PC-3 (cell line): ENCODE data around the gene TIGIT. TPM values are rescaled to one million over a fixed set of nuclear protein-coding genes. Genes with fewer than 3 reads are reported as not detected.
"Not testable (repeated sequence)": the region's sequence is repeated elsewhere in the genome, so short reads cannot be mapped to it uniquely, and the experiment has no call there.

Source experiments
- ATAC-seq: fragments of 200-7000 bp; cut with Tn5 transposase; 2 replicates; pipeline ENCODE4 v1.9.1; 2020; ENCODE audit warnings: mild to moderate bottlenecking, moderate library complexity
- BruUV-seq: library from RNA; stranded (reverse); fragments of 400-500 nt; replicated peaks from 2 replicates; lab custom pipeline; 2021; lab: Mats Ljungman, UMichigan
- CTCF ChIA-PET: fragments of 300-600 bp; sonication (Branson Sonifier 250); formaldehyde crosslinking; loops from one replicate; lab custom pipeline; 2022; ENCODE audit warnings: antibody characterized with exemption; lab: Charles Lee
- POLR2A ChIA-PET: fragments of 300-600 bp; sonication (Branson Sonifier 250); formaldehyde crosslinking; loops from one replicate; lab custom pipeline; 2022; ENCODE audit warnings: antibody characterized with exemption; ENCODE audit not compliant: unreplicated experiment; lab: Charles Lee
- DNase-seq: peaks from one replicate; pipeline ENCODE4 v3.0.0-alpha.2; 2015
- H2AFZ ChIP-seq: fragments of 300-600 bp; sonication (generic); 2 replicates; pipeline ENCODE4 v1.6.0; 2016; ENCODE audit warnings: antibody characterized with exemption, low read length
- H3F3A ChIP-seq: fragments of 300-600 bp; sonication (generic); one replicate; pipeline ENCODE4 v1.6.0; 2017; ENCODE audit warnings: antibody characterized with exemption, low read length, control low read depth, mild to moderate bottlenecking; ENCODE audit not compliant: unreplicated experiment
- H3K27ac ChIP-seq: fragments of 300-600 bp; sonication (generic); 2 replicates; pipeline ENCODE4 v1.5.1; 2016; ENCODE audit warnings: mild to moderate bottlenecking, low read length
- H3K27me3 ChIP-seq: fragments of 300-600 bp; sonication (generic); 2 replicates; pipeline ENCODE4 v1.6.1; 2016; ENCODE audit warnings: low read length, mixed read lengths
- H3K36me3 ChIP-seq: fragments of 300-600 bp; sonication (generic); 2 replicates; pipeline ENCODE4 v1.6.1; 2016; ENCODE audit warnings: low read depth, mixed run types, low read length, mixed read lengths
- H3K4me1 ChIP-seq: fragments of 300-600 bp; sonication (generic); 2 replicates; pipeline ENCODE4 v1.5.1; 2016; ENCODE audit warnings: low read length; ENCODE audit not compliant: insufficient read depth
- H3K4me2 ChIP-seq: fragments of 300-600 bp; sonication (generic); 2 replicates; pipeline ENCODE4 v1.6.0; 2016; ENCODE audit warnings: low read length
- H3K4me3 ChIP-seq: fragments of 300-600 bp; sonication (generic); 2 replicates; pipeline ENCODE4 v1.5.1; 2016; ENCODE audit warnings: mild to moderate bottlenecking, low read length, mixed read lengths
- H3K79me2 ChIP-seq: fragments of 300-600 bp; sonication (generic); 2 replicates; pipeline ENCODE4 v1.6.1; 2017; ENCODE audit warnings: low read length, mixed read lengths
- H3K9ac ChIP-seq: fragments of 300-600 bp; sonication (generic); 2 replicates; pipeline ENCODE4 v1.6.0; 2016; ENCODE audit warnings: mild to moderate bottlenecking, low read length
- H3K9me2 ChIP-seq: fragments of 300-600 bp; sonication (generic); replicated peaks from 2 replicates; pipeline ENCODE4 v1.6.1; 2016; ENCODE audit warnings: mixed run types, low read length, mixed read lengths
- H3K9me3 ChIP-seq: fragments of 300-600 bp; sonication (generic); 2 replicates; pipeline ENCODE4 v1.6.1; 2016; ENCODE audit warnings: low read length, mixed read lengths
- H4K20me1 ChIP-seq: fragments of 300-600 bp; sonication (generic); 2 replicates; pipeline ENCODE4 v1.6.1; 2016; ENCODE audit warnings: low read length, mixed read lengths
- CTCF ChIP-seq: fragments of 300-600 bp; sonication (generic); conservative IDR thresholded peaks from 2 replicates; pipeline ENCODE4 v1.5.1; 2017; ENCODE audit warnings: antibody characterized with exemption, low read depth, mild to moderate bottlenecking, low read length
- EZH2 ChIP-seq: fragments of 300-600 bp; sonication (generic); IDR thresholded peaks from one replicate; pipeline ENCODE4 v1.6.1; 2017; ENCODE audit warnings: antibody characterized with exemption, mild to moderate bottlenecking, low read length; ENCODE audit not compliant: unreplicated experiment
- EZH2phosphoT487 ChIP-seq: fragments of 300-600 bp; sonication (generic); IDR thresholded peaks from 2 replicates; pipeline ENCODE4 v1.6.1; 2018; ENCODE audit warnings: mild to moderate bottlenecking, antibody characterized with exemption, low read length, borderline replicate concordance
- intact Hi-C: fragments of 100-400 bp; cut with micrococcal nuclease; formaldehyde crosslinking; loops from 2 replicates; pipeline ENCODE4 v1.9.0; 2023
- total RNA-seq: library from RNA; depleted of rRNA; stranded (reverse); fragments of >200 nt; gene quantifications from 2 replicates; pipeline ENCODE4 v1.2.3, GENCODE V29; 2014

The TIGIT gene
- total RNA-seq, 1 experiment from 2014 or later: not detected

- Histone ChIP-seq H3K36me3 (no peaks in the 10 kb centered on the region), H3K27me3 (no peaks in the 10 kb centered on the region), H3K9me3 (no peaks in the 10 kb centered on the region), H3K4me1 (no peaks in the 10 kb centered on the region), H4K20me1 (no peaks in the 10 kb centered on the region), H3K4me2 (no peak overlapping the region), H3K79me2 (no peaks in the 10 kb centered on the region), H3K27ac (no peak overlapping the region), H3K9ac (no peak overlapping the region), H3K4me3 (no peak overlapping the region), H2AFZ (no peak overlapping the region), H3K9me2 (no peaks in the 10 kb centered on the region), H3F3A (no peaks in the 10 kb centered on the region)
- ChIA-PET POLR2A (no interaction called here), CTCF (no interaction called here)
- DNase-seq (no peak), ATAC-seq (no peak)
- no TSS peak for BruUV-seq
- TF ChIP-seq EZH2phosphoT487 (no peak), CTCF (no peak), EZH2 (no peak)
- intact Hi-C loops: no loop called here
These were observed 23.8 kb upstream of the TIGIT start for GRCh38 chr3:114270019-114270418.

GRCh38 chr3:114272271-114272670 lies 21.6 kb upstream of the TIGIT start:
- no peaks in the 10 kb centered on the region for H3K27me3 ChIP-seq
- TF ChIP-seq CTCF (no peak), EZH2phosphoT487 (no peak), EZH2 (no peak)
- no peaks in the 10 kb centered on the region for H3K79me2 ChIP-seq
- H3K9me2 ChIP-seq: no peaks in the 10 kb centered on the region
- DNase-seq (no peak), ATAC-seq (no peak)
- H4K20me1 ChIP-seq: no peaks in the 10 kb centered on the region
- no peaks in the 10 kb centered on the region for H3K4me1 ChIP-seq
- no peak overlapping the region for H3K27ac ChIP-seq
- no peaks in the 10 kb centered on the region for H3K9me3 ChIP-seq
- H2AFZ ChIP-seq: no peak overlapping the region
- H3K9ac ChIP-seq: no peak overlapping the region
- no peak overlapping the region for H3K4me3 ChIP-seq
- no peaks in the 10 kb centered on the region for H3F3A ChIP-seq
- BruUV-seq: no TSS peak
- no peaks in the 10 kb centered on the region for H3K36me3 ChIP-seq
- CTCF ChIA-PET: no interaction called here
- POLR2A ChIA-PET: no interaction called here
- H3K4me2 ChIP-seq: no peak overlapping the region
- intact Hi-C loops: no loop called here

- DNase-seq (no peak), ATAC-seq (no peak)
- H3K4me3 ChIP-seq: no peak overlapping the region
- no peak overlapping the region for H3K4me2 ChIP-seq
- no peaks in the 10 kb centered on the region for H3F3A ChIP-seq
- no peaks in the 10 kb centered on the region for H3K36me3 ChIP-seq
- H3K79me2 ChIP-seq: no peaks in the 10 kb centered on the region
- no peaks in the 10 kb centered on the region for H3K9me2 ChIP-seq
- no peak overlapping the region for H3K27ac ChIP-seq
- intact Hi-C loops: no loop called here
- no peak overlapping the region for H3K9ac ChIP-seq
- H2AFZ ChIP-seq: no peak overlapping the region
- no peaks in the 10 kb centered on the region for H4K20me1 ChIP-seq
- no peaks in the 10 kb centered on the region for H3K9me3 ChIP-seq
- BruUV-seq: no TSS peak
- no peaks in the 10 kb centered on the region for H3K27me3 ChIP-seq
- H3K4me1 ChIP-seq: no peaks in the 10 kb centered on the region
- POLR2A ChIA-PET: no interaction called here
- CTCF ChIA-PET: no interaction called here
- TF ChIP-seq EZH2 (no peak), CTCF (no peak), EZH2phosphoT487 (no peak)
These were observed 18.9 kb upstream of the TIGIT start for GRCh38 chr3:114274929-114275328.

GRCh38 chr3:114276856-114277255 lies 17.0 kb upstream of the TIGIT start:
- H3K4me1 ChIP-seq, CTCF ChIA-PET: not testable (repeated sequence)

More at GRCh38 chr3:114276856-114277255, 17.0 kb upstream of the TIGIT start:
- DNase-seq, H3K9me3 ChIP-seq, H3K36me3 ChIP-seq, H3F3A ChIP-seq, H3K9me2 ChIP-seq, BruUV-seq, H3K79me2 ChIP-seq, H3K27me3 ChIP-seq, H4K20me1 ChIP-seq, ATAC-seq, intact Hi-C loops, H3K27ac ChIP-seq, H3K9ac ChIP-seq, H2AFZ ChIP-seq, POLR2A ChIA-PET, H3K4me3 ChIP-seq, H3K4me2 ChIP-seq: not testable (repeated sequence)
